Muscle layer of colon (tissue), 2 donors: ENCODE results near the gene GLI3.
A peak's percentile ranks its signal among the peaks of the same experiment; 100 is the strongest.

Source experiments
- H3K27ac ChIP-seq: one replicate; pipeline ENCODE4 v1.7.0; 2013; ENCODE audit warnings: low read depth, mild to moderate bottlenecking, low read length, moderate library complexity
- H3K27me3 ChIP-seq, 2 donors: one replicate each; pipeline ENCODE4 v1.7.0; 2013; ENCODE audit warnings: low read length in 2 of 2, mild to moderate bottlenecking in 2 of 2; ENCODE audit not compliant: insufficient read depth in 2 of 2, control insufficient read depth in 1 of 2
- H3K36me3 ChIP-seq: one replicate; pipeline ENCODE4 v1.7.0; 2013; ENCODE audit warnings: mild to moderate bottlenecking, low read length; ENCODE audit not compliant: insufficient read depth
- H3K4me1 ChIP-seq: one replicate; pipeline ENCODE4 v1.7.0; 2013; ENCODE audit warnings: mild to moderate bottlenecking, low read length; ENCODE audit not compliant: insufficient read depth
- H3K4me3 ChIP-seq, 2 donors: one replicate each; pipeline ENCODE4 v1.7.0; 2013; ENCODE audit warnings: low read length in 2 of 2, low read depth in 1 of 2, mild to moderate bottlenecking in 1 of 2, moderate library complexity in 1 of 2
- H3K9ac ChIP-seq: one replicate; pipeline ENCODE4 v1.7.0; 2013; ENCODE audit warnings: low read length
- H3K9me3 ChIP-seq: one replicate; pipeline ENCODE4 v1.7.0; 2013; ENCODE audit warnings: mild to moderate bottlenecking, low read length
- donor health status: abdominal sarcoma.
- donor health status: Adenocarcinoma of cecum.

Gene GLI3

GRCh38 chr7:41970941-41971340 is 266.1 kb downstream of the GLI3 start:
- Histone ChIP-seq H3K9ac (no peak overlapping the region), H3K9me3 (no peaks in the 10 kb centered on the region), H3K27me3 (no peaks in the 10 kb centered on the region), H3K36me3 (peaks cover 49% of the 10 kb centered on the region), H3K4me1 (peaks cover 6% of the 10 kb centered on the region), H3K27ac (no peak overlapping the region), H3K4me3 (no peak overlapping the region)

DNA sequence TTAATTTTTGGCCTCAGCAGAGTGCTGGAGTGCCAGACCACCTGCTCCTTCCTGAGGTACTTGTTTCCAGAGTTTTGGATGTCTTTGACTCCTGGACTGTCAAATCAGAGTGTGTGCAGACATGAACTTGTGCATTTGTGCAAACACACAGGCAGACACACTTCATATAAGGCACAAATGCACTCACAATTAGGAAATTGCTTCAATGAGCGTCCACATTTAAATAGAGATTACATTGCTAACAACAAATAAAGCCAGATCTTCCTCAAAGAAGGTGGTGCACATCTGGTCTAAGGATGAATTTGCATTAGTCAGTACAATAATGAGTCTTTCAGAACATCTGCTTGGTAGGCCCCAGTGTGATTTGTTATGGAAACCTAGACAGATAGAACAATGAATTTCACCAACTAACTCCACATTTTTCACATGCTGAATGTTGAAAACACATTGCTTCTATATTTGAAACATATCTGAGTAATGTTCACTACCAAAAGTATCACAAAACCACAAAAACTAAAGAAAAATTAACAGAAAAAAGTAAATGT is 267.4 kb downstream of the GLI3 start:
- peaks cover 6% of the 10 kb centered on the region for H3K4me1 ChIP-seq
- H3K9me3 ChIP-seq: no peaks in the 10 kb centered on the region
- no peaks in the 10 kb centered on the region for H3K27me3 ChIP-seq
- peaks cover 59% of the 10 kb centered on the region for H3K36me3 ChIP-seq
- no peak overlapping the region for H3K27ac ChIP-seq
- H3K9ac ChIP-seq: no peak overlapping the region
- H3K4me3 ChIP-seq: no peak overlapping the region

DNA sequence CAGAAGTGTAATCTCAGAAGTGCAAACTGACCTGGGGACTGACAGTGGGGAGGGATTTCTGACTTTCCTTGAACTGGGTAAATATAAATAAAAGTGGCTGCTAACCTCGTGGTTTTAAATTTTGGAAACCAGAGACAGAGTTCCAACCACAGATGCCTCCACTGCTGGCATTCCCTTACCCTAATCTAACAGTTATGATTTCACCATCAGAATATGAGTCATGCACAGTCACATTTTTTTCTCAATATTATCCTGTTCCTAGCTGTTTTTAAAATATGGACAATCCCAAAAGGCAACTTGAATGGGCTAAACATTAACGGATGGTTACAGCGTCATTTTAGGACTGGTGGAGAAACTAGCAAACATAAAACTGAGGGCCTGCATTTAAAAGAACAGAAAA is 269.9 kb downstream of the GLI3 start:
- Histone ChIP-seq H3K4me1 (peaks cover 6% of the 10 kb centered on the region), H3K9ac (no peak overlapping the region), H3K36me3 (peaks cover 61% of the 10 kb centered on the region), H3K27me3 (no peaks in the 10 kb centered on the region), H3K27ac (no peak overlapping the region), H3K9me3 (no peaks in the 10 kb centered on the region), H3K4me3 (no peak overlapping the region)

- no peak overlapping the region for H3K4me3 ChIP-seq
- H3K27ac ChIP-seq: no peak overlapping the region
- peaks cover 49% of the 10 kb centered on the region for H3K36me3 ChIP-seq
- H3K4me1 ChIP-seq: peaks cover 6% of the 10 kb centered on the region
- no peak overlapping the region for H3K9ac ChIP-seq
- H3K27me3 ChIP-seq: no peaks in the 10 kb centered on the region
- H3K9me3 ChIP-seq: no peaks in the 10 kb centered on the region
Measured at GRCh38 chr7:41965951-41966505, 271.0 kb downstream of the GLI3 start.

DNA sequence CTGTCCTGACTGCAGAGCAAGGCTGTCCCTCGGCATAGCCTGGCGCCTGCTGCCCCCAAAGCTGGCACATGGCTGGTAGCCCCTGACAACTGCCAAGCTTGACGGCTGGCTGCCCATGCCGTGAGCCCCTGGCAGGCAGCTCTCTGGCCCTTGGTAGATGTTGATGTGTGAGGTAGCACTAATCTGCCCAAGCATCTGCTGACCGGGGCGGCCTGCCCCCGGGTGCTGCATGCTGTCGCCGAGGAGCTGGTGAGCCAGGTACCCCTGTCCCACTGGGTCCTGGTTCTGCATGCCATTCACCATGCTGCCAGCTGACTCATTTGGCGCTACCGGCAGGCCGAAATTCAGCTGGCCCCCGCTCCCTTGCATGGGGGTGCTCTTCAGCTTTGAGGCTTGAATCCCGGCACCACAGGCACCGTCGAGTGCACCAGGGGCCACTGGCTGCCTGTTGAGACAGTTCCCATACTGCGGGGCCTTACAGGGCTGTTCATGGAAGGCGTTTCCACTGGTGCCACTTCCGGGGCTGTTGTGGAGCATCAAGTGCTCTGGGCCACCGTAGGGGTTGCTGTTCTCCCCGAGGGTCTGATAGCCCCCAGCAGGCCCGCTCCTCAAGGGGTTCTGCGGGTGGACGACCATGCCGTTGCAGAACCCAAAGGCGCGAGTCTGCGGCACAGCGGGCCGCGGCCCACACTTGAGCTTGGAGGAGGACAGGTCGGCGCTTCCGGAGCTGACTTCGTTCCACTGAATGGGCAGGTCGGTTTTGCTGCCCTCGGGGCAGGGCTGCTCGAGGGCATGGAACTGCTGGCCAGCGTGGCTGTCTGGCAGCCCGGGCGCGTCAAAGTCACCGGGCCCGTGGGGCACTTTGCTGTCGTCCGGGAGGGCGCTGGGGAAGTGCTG is 271.9 kb downstream of the GLI3 start:
- Histone ChIP-seq H3K9ac (no peak overlapping the region), H3K9me3 (no peaks in the 10 kb centered on the region), H3K36me3 (peaks cover 46% of the 10 kb centered on the region), H3K27ac (no peak overlapping the region), H3K27me3 (no peaks in the 10 kb centered on the region), H3K4me3 (no peak overlapping the region), H3K4me1 (peaks cover 6% of the 10 kb centered on the region)

- peaks cover 46% of the 10 kb centered on the region for H3K36me3 ChIP-seq
- no peak overlapping the region for H3K27ac ChIP-seq
Measured at GRCh38 chr7:41964183-41964753, 272.7 kb downstream of the GLI3 start.

GRCh38 chr7:41956705-41957104 is 280.3 kb downstream of the GLI3 start:
- H3K4me3 ChIP-seq: peak overlapping the region; percentile 21 to 31
- no peaks in the 10 kb centered on the region for H3K27me3 ChIP-seq
- H3K27ac ChIP-seq: peak overlapping the region; percentile 73
- no peak overlapping the region for H3K9ac ChIP-seq
- H3K9me3 ChIP-seq: no peaks in the 10 kb centered on the region
- no peaks in the 10 kb centered on the region for H3K36me3 ChIP-seq
- peaks cover 33% of the 10 kb centered on the region for H3K4me1 ChIP-seq

More at GRCh38 chr7:41964183-41964753, 272.7 kb downstream of the GLI3 start:
- no peaks in the 10 kb centered on the region for H3K27me3 ChIP-seq
- H3K4me1 ChIP-seq: peaks cover under 1% of the 10 kb centered on the region
- no peak overlapping the region for H3K4me3 ChIP-seq
- H3K9ac ChIP-seq: no peak overlapping the region
- no peaks in the 10 kb centered on the region for H3K9me3 ChIP-seq

GRCh38 chr7:41955893-41956675 is 280.9 kb downstream of the GLI3 start:
- H3K27ac ChIP-seq: peak overlapping the region; percentile 73
- H3K4me3 ChIP-seq: peak overlapping the region; percentile 21 to 31
- peaks cover 33% of the 10 kb centered on the region for H3K4me1 ChIP-seq
- H3K27me3 ChIP-seq: no peaks in the 10 kb centered on the region
- H3K9me3 ChIP-seq: no peaks in the 10 kb centered on the region
- no peak overlapping the region for H3K9ac ChIP-seq
- no peaks in the 10 kb centered on the region for H3K36me3 ChIP-seq

DNA sequence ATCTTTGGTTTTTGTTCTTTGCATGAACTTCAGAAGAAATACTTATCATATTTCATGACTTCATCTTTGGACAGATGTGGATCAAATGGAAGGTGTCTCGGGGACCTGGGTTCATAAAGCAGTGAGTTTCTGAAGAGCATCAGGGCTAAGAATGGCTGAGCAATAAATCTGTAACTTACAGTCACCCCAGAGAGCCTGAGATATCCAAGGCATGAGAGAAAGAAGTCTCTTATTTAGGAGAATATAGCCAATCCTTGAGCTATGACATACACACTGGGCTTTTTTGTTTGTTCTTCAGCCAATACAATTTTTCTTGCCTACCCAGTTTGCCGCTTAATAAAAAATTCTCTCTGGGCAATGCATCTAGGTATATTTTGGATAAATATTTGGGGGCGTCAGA is 281.6 kb downstream of the GLI3 start:
- Histone ChIP-seq H3K27me3 (no peaks in the 10 kb centered on the region), H3K36me3 (no peaks in the 10 kb centered on the region), H3K9ac (no peak overlapping the region)

DNA sequence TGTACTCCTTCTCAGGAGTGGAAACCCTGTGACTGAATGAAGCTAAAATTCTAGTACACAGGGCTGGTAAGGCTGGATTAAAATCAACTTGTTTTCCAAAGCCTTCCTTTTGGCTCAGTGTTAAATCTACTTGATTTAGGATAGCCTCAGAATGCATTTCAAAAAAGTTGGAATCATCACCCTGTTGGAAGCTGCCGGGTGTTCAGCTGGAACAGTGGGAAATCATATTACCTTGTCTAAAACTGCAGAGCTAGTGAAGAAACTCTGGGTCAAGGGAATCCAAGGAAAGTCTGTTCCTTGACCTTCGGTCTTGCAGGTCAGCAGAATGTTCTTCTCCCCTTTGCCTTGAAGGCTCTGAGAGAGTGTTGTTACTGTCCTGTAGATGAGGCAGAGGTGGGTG is 282.0 kb downstream of the GLI3 start:
- Histone ChIP-seq H3K9ac (no peak overlapping the region), H3K4me1 (peaks cover 33% of the 10 kb centered on the region), H3K9me3 (no peaks in the 10 kb centered on the region), H3K27me3 (no peaks in the 10 kb centered on the region), H3K27ac (peak overlapping the region; percentile 29), H3K4me3 (no peak overlapping the region), H3K36me3 (no peaks in the 10 kb centered on the region)

More for the DNA sequence above, 281.6 kb downstream of the GLI3 start:
- Histone ChIP-seq H3K27ac (peak overlapping the region; percentile 29), H3K4me3 (no peak overlapping the region), H3K9me3 (no peaks in the 10 kb centered on the region), H3K4me1 (peaks cover 33% of the 10 kb centered on the region)

GRCh38 chr7:41948503-41948902 is 288.5 kb downstream of the GLI3 start:
- Histone ChIP-seq H3K9me3 (no peaks in the 10 kb centered on the region), H3K27me3 (no peaks in the 10 kb centered on the region), H3K27ac (no peak overlapping the region), H3K4me3 (no peak overlapping the region), H3K36me3 (no peaks in the 10 kb centered on the region), H3K9ac (no peak overlapping the region), H3K4me1 (peaks cover 5% of the 10 kb centered on the region)
